ENCODE measurements around the gene SMC3.
"Not testable (repeated sequence)": the region's sequence is repeated elsewhere in the genome, so short reads cannot be mapped to it uniquely, and the experiment has no call there.

SMC3 gene

DNA sequence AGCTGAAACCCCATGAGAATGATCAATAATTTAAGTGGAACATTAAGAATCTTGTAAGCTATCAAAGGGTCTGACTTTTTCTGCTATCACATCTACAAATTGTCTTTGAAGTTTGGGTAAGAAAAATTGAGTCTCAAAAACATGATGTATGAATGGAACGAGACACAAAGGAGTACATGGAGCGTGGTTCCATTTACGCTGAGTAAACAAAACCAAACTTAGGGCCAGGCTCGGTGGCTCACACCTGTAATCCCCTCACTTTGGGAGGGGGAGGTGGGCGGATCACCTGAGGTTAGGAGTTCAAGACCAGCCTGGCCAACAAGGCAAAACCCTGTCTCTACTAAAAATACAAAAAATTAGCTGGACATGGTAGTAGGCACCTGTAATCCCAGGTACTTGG is 24.3 kb downstream of the SMC3 start:
- DNase-seq = no peak

GRCh38 chr10:110597476-110597875 is 30.0 kb downstream of the SMC3 start:
- no peak for DNase-seq

DNA sequence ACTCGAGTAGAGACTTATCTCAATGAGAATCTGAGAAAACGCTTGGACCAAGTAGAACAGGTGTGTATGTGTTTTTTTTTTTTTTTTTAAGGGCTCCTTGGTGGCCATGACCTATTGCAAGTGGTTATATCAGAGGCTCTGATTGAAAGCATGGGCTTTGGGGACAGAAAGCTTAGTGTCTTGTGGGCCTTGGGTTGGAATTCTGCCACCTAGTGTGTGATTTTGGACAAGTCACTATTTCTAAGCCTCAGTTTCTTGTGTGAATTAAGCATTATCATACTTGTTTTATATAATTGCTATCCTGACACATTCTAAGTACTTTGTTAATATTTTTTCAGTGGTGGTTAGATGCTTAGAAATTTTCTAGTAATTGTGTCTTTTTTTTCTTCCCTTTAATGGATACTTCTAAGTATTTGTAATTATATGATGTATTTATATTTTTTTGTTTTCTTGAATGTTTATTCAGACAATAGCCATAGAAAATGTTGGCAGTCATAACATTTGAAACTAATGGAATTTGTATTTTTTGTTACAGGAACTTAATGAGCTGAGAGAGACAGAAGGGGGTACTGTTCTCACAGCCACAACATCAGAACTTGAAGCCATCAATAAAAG is 33.1 kb downstream of the SMC3 start:
- DNase-seq = peak; percentile 57

- DNase-seq = no peak
These were observed 34.1 kb downstream of the SMC3 start for GRCh38 chr10:110601581-110601980.

GRCh38 chr10:110608087-110608486 is 40.6 kb downstream of the SMC3 start:
- DNase-seq = no peak

- peak; percentile 71 for DNase-seq
These were observed 42.1 kb downstream of the SMC3 start for GRCh38 chr10:110609605-110610004.

DNA sequence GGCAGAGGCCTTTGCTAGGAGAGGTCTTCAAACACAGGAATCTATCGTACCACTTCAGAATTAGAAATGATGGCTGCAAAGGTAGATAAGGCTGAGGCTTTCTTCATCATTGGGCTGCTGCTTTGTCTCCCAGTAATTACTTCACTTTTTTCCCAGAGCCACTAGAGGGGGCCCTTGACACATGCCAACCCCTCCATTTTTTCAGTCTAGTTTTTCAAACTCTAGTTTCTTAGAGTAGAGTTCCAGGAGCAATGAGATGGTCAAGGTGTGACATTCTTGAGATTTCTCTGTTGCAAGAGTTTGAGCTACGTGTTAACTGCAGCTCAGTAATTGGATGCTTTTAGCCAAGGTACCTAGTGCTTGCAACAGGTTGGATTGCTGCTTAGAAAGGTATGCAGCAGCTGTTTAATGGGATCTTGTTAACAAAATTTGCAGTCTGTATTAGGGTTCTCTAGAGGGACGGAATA is 42.8 kb downstream of the SMC3 start:
- peak; percentile 58 for DNase-seq

GRCh38 chr10:110610781-110611180 is 43.3 kb downstream of the SMC3 start:
- DNase-seq = not testable (repeated sequence)

DNA sequence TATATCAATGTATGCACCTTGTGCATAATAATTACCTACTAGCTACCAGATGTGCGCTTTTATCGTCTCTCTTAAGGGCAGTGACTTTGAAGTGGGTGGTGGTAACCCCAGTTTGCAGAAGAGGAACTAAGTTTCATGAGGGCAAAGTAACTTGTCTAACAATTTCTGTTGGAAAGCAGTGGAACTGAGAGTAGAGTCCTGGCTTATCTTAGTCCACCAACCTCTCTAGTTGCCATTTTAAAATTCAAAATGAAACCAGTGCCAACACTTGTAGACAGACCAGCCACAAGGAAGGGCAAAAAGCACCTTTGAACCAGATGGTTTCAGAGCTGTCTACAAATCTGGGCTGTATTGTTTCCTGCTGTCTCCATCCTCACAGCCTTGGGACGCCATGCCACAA is 44.6 kb downstream of the SMC3 start:
- DNase-seq = peak; percentile 6

GRCh38 chr10:110612629-110613028 is 45.1 kb downstream of the SMC3 start:
- no peak for DNase-seq

GRCh38 chr10:110613341-110613995 is 46.0 kb downstream of the SMC3 start:
- DNase-seq = no peak

DNA sequence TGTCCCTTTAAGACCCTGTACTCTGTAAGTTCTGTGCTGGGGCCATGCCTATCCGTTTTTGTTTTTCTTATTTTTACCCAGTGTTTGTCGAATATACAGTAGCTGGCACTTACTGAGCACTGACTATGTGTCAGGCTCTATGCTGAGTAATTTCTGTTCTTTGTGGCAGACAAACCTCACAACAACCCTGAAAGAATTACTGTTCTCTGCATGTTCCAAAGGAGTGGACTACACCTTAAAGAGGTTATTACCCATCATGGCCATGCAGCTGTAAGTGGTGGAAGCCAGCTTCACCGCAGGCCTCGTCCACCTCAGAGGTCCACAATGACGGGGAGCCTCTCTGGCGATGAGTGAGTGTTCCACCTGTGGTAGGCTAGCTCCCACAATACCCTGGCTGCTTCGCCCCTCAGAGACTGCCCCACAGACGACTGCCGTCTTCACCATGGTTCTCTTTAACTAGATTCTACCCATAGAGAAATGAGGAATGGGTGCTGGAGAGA is 46.6 kb downstream of the SMC3 start:
- DNase-seq = no peak

GRCh38 chr10:110615057-110615747 is 47.7 kb downstream of the SMC3 start:
- peak; percentile 59 for DNase-seq

GRCh38 chr10:110616493-110617033 is 49.1 kb downstream of the SMC3 start:
- no peak for DNase-seq

DNA sequence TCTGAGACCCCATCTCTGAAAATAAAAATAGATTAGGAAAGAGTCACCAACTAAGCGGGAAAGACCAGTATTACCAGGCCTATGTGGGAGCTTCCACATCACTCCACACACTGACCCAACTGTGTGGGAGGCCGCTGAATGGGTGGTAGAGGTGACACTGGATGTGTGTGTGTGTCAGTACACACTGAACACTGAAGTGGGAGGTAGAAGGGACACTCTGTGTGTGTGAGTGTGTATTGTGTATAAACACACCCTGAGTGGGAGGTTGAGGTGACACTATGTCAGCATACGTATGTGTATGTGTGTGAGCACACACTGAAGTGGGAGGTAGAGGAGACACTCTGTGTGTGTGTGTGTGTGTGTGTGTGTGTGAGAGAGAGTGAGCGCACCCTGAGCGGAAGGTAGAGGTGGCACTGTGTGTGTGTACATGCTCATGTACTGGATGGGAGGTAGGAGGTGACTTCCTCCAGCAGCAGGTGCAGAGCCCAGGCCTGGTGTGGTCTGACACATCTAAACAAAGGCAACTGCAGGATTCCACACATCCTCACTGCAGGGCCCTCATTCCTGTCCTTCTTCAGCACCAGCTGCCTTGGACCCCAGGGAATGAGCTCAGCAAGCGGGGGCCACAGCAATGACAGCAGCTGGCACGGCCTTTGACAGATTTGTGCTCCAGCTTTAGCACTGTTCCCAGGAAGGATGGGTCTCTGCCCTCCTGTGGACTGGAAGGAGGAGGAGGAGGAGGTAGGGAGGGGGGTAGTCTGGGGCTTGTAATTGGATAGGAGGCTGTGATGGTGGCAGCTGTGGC is 50.1 kb downstream of the SMC3 start:
- peak; percentile 59 for DNase-seq

DNA sequence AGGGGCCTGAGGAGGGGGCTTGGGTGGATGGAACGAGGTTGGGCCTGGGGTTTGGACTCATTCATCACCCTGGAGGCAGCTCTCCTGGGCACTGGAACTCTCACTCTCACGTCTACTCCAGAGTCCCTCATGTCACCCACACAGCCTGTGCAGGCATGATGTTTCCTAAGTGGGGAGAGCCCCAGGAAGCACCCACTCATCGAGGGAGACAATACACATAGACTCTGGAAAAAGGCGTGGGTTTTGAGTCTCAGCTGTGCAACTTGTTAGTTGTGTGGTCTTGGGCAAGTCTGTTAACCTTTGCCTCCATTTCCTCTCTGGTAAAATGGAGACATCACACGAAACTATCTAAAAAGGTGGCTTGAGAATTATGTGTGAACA is 50.7 kb downstream of the SMC3 start:
- DNase-seq = no peak

DNA sequence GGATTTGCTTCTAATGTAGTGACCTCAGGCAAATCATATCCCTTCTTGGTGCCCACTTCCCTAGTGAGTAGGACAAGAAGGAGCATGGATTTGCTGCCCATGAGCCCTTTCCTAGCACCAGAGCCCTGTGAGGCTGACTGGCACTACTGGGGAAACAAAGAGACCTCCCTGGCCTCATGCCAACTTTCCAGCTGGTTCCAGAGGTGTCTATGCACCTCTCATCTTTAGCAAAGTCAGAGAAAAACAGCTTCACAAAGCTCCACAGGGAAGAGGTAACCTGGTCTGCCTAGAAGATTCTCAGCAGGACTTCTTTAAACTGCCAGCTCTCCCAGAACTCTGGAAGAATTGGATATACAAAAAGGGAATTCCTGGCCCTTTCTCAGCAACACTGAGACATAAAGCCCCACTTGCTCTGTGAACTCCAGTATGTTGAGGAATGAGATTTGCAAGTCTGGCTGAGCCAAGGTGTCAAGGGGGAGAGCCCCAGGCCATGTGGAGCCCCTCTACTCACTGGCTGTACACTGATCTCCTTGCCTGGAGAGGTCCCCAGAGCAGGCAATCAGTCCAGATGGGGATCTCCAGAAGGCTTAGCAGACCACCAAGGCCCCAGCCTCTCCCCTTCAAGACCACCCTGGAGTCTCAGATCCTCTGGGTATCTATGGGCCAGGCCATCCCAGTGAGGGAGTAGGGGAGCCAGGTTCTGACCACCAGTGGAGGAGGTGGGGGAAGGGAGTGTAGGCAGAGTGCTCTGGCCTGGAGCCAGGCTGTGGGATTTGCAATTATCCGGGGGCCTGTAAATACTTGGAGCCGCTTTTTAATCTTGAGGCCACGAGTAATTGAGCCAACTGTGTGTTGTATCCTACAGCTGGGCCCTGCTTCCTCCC is 52.3 kb downstream of the SMC3 start:
- DNase-seq = peak; percentile 56

DNA sequence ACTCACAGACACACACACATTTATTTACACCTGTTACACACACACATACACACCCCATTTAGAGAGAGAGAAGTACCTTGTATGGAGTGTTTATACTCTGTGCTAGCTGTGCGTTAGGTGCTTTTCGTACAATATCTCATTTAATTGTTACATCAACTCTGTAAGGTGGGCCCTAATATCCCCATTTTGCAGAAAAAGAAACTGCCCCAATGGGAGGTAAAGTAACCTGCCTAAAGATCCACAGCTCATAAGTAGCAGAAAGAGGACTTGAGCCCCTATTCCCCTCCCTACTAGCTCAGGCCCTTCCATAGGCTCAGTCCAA is 52.9 kb downstream of the SMC3 start:
- no peak for DNase-seq

GRCh38 chr10:110623316-110623715 is 55.8 kb downstream of the SMC3 start:
- not testable (repeated sequence) for DNase-seq

GRCh38 chr10:110625356-110625894 is 57.9 kb downstream of the SMC3 start:
- DNase-seq = no peak
